Kidney epithelial cell (primary cell): ENCODE data around the gene PTGER1. TPM values are rescaled to one million over a fixed set of nuclear protein-coding genes. Genes with fewer than 3 reads are reported as not detected.

Experiments used
- DNase-seq: peaks from one replicate; pipeline ENCODE4 v3.0.0-alpha.2; 2010; ENCODE audit warnings: low read depth
- H3K27me3 ChIP-seq: 2 replicates; pipeline ENCODE4 v1.6.0; 2011; ENCODE audit warnings: low read length; ENCODE audit not compliant: control insufficient read depth, insufficient read depth
- H3K36me3 ChIP-seq: 2 replicates; pipeline ENCODE4 v1.5.1; 2011; ENCODE audit warnings: low read length; ENCODE audit not compliant: control insufficient read depth, insufficient read depth
- H3K4me3 ChIP-seq: 2 replicates; pipeline ENCODE4 v1.5.1; 2011; ENCODE audit warnings: low read depth, mild to moderate bottlenecking, control low read depth, low read length
- CTCF ChIP-seq: IDR thresholded peaks from 2 replicates; pipeline ENCODE4 v1.5.1; 2011; ENCODE audit warnings: mild to moderate bottlenecking, moderate library complexity, low read length, control low read depth, inconsistent platforms; ENCODE audit not compliant: insufficient read depth, poor library complexity, severe bottlenecking
- total RNA-seq: library from RNA; depleted of rRNA; stranded (reverse); fragments of >200 nt; gene quantifications from 2 replicates; pipeline ENCODE4 v1.2.3, GENCODE V29; 2015

The PTGER1 gene
- total RNA-seq, 1 donor from 2014 or later = 5.5 TPM

GRCh38 chr19:14503285-14503684, 28.1 kb upstream of the PTGER1 start:
- H3K4me3 ChIP-seq = no peak overlapping the region
- no peaks in the 10 kb centered on the region for H3K36me3 ChIP-seq
- DNase-seq = no peak
- H3K27me3 ChIP-seq = no peaks in the 10 kb centered on the region
- no peak for TF ChIP-seq CTCF

GRCh38 chr19:14502334-14503092, 27.4 kb upstream of the PTGER1 start:
- no peaks in the 10 kb centered on the region for H3K27me3 ChIP-seq
- DNase-seq = no peak
- no peak overlapping the region for H3K4me3 ChIP-seq
- no peaks in the 10 kb centered on the region for H3K36me3 ChIP-seq
- no peak for TF ChIP-seq CTCF

- Histone ChIP-seq H3K27me3 (no peaks in the 10 kb centered on the region), H3K4me3 (no peak overlapping the region), H3K36me3 (peaks cover 2% of the 10 kb centered on the region)
- no peak for DNase-seq
- TF ChIP-seq CTCF = no peak
Measured at GRCh38 chr19:14497228-14497921, 22.2 kb upstream of the PTGER1 start.

GRCh38 chr19:14496834-14497227, 21.7 kb upstream of the PTGER1 start:
- Histone ChIP-seq H3K4me3 (no peak overlapping the region), H3K27me3 (no peaks in the 10 kb centered on the region), H3K36me3 (peaks cover 2% of the 10 kb centered on the region)
- TF ChIP-seq CTCF = no peak
- DNase-seq = no peak

GRCh38 chr19:14496029-14496833, 21.1 kb upstream of the PTGER1 start, which contains the start of gene GIPC1:
GIPC1 (minus strand) TSS chr19:14496127; CDS start chr19:14482976, 13,151 bp downstream.
- Histone ChIP-seq H3K4me3 (peak within 1 kb of the TSS; percentile 79), H3K36me3 (peaks cover 2% of the 10 kb centered on the region), H3K27me3 (no peaks in the 10 kb centered on the region)
- peak; percentile 82 for DNase-seq
- no peak for TF ChIP-seq CTCF
